ENCODE measurements around the gene TMEM132C. TPM values are rescaled to one million over a fixed set of nuclear protein-coding genes. Genes with fewer than 3 reads are reported as not detected.

Gene TMEM132C
- polyA plus RNA-seq, 1 experiment: not detected

DNA sequence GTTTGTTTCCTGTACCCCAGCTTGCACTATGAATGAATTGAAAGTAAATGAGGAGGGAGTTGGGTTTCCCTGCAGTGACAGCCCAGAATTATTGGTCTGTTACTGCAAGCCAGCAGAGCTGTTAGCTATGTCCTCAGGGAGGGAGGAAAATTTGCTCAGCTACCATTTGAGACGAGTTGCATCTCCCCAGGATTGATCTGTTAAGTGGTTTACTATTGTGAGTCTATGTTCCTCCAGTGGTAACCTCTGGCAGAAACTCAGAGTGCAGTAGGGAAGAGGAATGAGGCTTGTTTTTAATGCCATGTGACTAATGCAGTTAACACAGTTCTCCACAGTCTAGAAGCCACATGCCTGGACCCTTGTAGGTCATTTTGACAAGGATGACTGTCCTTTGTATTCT lies 382.9 kb downstream of the TMEM132C start:
- H3K4me3 ChIP-seq (ENCODE audit: low read depth, low read length): no peak overlapping the region
- ChIA-PET CTCF (no interaction called here), POLR2A (no interaction called here)
- no peak overlapping the region for H3K27ac ChIP-seq (ENCODE audit: low read depth, low read length)
- TF ChIP-seq, protein P1, sequence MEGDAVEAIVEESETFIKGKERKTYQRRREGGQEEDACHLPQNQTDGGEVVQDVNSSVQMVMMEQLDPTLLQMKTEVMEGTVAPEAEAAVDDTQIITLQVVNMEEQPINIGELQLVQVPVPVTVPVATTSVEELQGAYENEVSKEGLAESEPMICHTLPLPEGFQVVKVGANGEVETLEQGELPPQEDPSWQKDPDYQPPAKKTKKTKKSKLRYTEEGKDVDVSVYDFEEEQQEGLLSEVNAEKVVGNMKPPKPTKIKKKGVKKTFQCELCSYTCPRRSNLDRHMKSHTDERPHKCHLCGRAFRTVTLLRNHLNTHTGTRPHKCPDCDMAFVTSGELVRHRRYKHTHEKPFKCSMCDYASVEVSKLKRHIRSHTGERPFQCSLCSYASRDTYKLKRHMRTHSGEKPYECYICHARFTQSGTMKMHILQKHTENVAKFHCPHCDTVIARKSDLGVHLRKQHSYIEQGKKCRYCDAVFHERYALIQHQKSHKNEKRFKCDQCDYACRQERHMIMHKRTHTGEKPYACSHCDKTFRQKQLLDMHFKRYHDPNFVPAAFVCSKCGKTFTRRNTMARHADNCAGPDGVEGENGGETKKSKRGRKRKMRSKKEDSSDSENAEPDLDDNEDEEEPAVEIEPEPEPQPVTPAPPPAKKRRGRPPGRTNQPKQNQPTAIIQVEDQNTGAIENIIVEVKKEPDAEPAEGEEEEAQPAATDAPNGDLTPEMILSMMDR (IDR thresholded peaks at IDR 0.05; ENCODE audit: low read depth, low read length): no peak
- DNase-seq (ENCODE audit: low read depth, low spot score): no peak
- H3K9me3 ChIP-seq (ENCODE audit: control insufficient read depth, insufficient read depth, low read length): peaks cover 59% of the 10 kb centered on the region
- no peaks in the 10 kb centered on the region for H3K27me3 ChIP-seq (ENCODE audit: control insufficient read depth, insufficient read depth, low read length)

DNA sequence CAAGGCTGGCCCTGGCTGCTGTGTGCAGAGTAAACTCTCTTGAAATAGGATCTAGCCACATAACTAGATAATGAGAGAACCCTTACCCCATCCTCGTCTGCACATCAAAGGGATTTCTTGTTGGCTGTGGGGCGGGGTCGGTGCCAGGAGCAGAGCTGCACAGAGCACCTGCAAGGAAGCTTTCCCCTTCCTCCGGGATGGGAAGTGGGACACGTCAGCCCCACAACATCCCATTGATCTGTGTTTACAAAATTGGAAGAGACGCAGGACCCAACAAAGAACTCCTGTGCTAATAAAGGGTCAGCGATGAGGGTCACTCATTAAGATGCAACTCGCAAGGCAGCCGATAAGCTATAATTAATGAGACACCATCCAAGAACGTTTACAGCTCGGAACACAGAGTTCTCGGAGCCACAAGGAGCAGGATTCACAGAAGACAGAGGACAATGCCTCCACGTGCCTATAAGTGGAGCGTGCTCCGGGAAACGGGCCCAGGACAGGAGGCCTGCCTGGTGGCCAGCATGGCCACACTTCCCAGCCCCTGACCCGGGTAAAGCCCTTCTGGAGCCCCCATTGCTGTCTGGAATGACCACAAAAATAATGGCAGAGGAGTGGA lies 385.3 kb downstream of the TMEM132C start:
- no peaks in the 10 kb centered on the region for H3K27me3 ChIP-seq (ENCODE audit: control insufficient read depth, insufficient read depth, low read length)
- TF ChIP-seq, protein P1 (IDR thresholded peaks at IDR 0.05; ENCODE audit: low read depth, low read length): no peak
- CTCF ChIA-PET: no interaction called here
- H3K4me3 ChIP-seq (ENCODE audit: low read depth, low read length): no peak overlapping the region
- POLR2A ChIA-PET: no interaction called here
- DNase-seq (ENCODE audit: low read depth, low spot score): no peak
- H3K27ac ChIP-seq (ENCODE audit: low read depth, low read length): no peak overlapping the region
- H3K9me3 ChIP-seq (ENCODE audit: control insufficient read depth, insufficient read depth, low read length): peaks cover 65% of the 10 kb centered on the region

DNA sequence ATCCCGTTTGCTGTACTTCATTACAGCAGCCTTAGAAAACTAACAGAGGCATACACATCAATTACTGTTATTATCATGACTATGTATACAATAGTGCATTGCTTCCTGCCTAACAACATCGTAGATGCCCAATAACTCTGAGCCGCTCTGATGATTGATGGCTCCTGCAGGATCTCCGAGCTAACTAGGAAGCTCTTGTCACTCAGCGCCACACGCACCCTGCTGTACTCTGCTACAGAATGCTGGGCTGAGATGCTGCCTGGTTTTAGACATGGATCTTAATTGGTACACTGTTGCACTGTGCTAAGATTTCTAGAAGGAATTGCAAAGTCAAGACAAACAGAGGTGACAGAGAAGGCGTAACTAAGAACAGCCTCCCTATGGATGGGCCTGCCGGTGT lies 387.5 kb downstream of the TMEM132C start:
- ChIA-PET POLR2A (no interaction called here), CTCF (no interaction called here)
- no peak for DNase-seq (ENCODE audit: low read depth, low spot score)
- Histone ChIP-seq H3K4me3 (ENCODE audit: low read depth, low read length) (no peak overlapping the region), H3K27me3 (ENCODE audit: control insufficient read depth, insufficient read depth, low read length) (no peaks in the 10 kb centered on the region), H3K9me3 (ENCODE audit: control insufficient read depth, insufficient read depth, low read length) (peaks cover 72% of the 10 kb centered on the region), H3K27ac (ENCODE audit: low read depth, low read length) (no peak overlapping the region)
- TF ChIP-seq, protein P1 (IDR thresholded peaks at IDR 0.05; ENCODE audit: low read depth, low read length): no peak

DNA sequence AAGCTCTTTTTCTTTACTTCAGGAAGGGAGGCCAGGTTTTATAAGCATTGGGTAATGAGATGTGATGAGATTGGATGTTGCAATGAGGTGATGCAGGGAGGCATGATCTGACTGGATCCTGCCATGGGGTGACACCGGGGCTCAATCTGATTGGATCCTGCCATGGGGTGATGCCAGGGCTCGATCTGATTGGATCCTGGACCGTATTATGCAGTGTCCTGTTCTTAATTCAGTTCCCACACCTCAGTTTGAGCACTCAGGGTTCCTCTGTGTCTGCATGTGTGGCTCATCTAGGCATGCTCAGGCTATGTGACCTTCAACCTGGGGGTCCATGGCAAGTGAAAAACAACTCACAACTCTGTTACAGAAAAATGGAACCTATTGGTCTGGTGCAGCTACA lies 390.4 kb downstream of the TMEM132C start:
- Histone ChIP-seq H3K27ac (ENCODE audit: low read depth, low read length) (no peak overlapping the region), H3K4me3 (ENCODE audit: low read depth, low read length) (no peak overlapping the region), H3K9me3 (ENCODE audit: control insufficient read depth, insufficient read depth, low read length) (peaks cover 59% of the 10 kb centered on the region), H3K27me3 (ENCODE audit: control insufficient read depth, insufficient read depth, low read length) (no peaks in the 10 kb centered on the region)
- TF ChIP-seq, protein P1 (IDR thresholded peaks at IDR 0.05; ENCODE audit: low read depth, low read length): no peak
- POLR2A ChIA-PET: no interaction called here
- no peak for DNase-seq (ENCODE audit: low read depth, low spot score)
- CTCF ChIA-PET: no interaction called here

DNA sequence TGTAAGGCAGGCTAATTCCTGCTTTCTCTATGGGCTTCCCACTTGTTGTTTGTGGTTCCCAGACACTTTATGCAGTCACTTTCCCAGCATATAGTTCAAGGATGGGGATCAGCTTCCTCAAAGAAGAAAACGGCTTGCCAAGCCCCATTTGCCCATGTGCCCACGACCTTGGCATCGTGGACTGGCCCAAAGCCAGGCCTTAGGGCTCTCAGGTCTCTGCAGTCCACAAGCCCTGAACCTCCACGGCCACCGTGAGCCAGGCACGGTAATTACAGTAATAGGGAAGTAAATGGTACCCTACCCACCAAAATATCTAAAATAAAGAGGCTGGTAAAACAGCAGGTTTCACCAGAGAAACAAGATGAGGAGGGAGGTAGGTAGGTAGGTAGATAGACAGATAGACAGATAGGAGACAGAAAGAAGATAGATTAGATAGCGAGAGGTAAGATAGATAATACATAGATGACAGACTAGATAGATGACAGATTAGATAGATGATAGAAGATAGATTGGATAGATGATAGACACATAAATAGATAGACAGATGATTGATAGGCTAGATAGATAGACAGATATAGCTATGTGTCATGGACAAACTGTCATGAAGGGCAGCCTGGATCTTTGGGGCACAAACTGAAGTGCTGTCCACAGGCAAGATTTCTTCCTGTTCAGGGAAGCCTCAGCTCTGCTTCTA lies 393.7 kb downstream of the TMEM132C start:
- POLR2A ChIA-PET: no interaction called here

More for the DNA sequence above, 393.7 kb downstream of the TMEM132C start:
- Histone ChIP-seq H3K27me3 (ENCODE audit: control insufficient read depth, insufficient read depth, low read length) (no peaks in the 10 kb centered on the region), H3K9me3 (ENCODE audit: control insufficient read depth, insufficient read depth, low read length) (peaks cover 65% of the 10 kb centered on the region), H3K4me3 (ENCODE audit: low read depth, low read length) (no peak overlapping the region), H3K27ac (ENCODE audit: low read depth, low read length) (no peak overlapping the region)
- TF ChIP-seq, protein P1 (IDR thresholded peaks at IDR 0.05; ENCODE audit: low read depth, low read length): no peak
- DNase-seq (ENCODE audit: low read depth, low spot score): no peak
- CTCF ChIA-PET: no interaction called here

Measured in AG04450 (cell line).